AG20443 (cell line): ENCODE measurements around the gene CDH13.

Experiments
- DNase-seq: peaks from one replicate; pipeline ENCODE4 v3.0.0; 2012; ENCODE audit warnings: low spot score, mixed read lengths

CDH13 gene

GRCh38 chr16:83723244-83723643 lies 1096.5 kb downstream of the CDH13 start:
- DNase-seq, result peak; percentile 40

GRCh38 chr16:83723901-83724300 lies 1097.1 kb downstream of the CDH13 start:
- DNase-seq, result no peak

GRCh38 chr16:83724585-83724984 lies 1097.8 kb downstream of the CDH13 start:
- DNase-seq, result no peak

- DNase-seq, result no peak
Measured at GRCh38 chr16:83725313-83725712, 1098.5 kb downstream of the CDH13 start.

GRCh38 chr16:83727018-83727417 lies 1100.2 kb downstream of the CDH13 start:
- peak; percentile 19 for DNase-seq

DNA sequence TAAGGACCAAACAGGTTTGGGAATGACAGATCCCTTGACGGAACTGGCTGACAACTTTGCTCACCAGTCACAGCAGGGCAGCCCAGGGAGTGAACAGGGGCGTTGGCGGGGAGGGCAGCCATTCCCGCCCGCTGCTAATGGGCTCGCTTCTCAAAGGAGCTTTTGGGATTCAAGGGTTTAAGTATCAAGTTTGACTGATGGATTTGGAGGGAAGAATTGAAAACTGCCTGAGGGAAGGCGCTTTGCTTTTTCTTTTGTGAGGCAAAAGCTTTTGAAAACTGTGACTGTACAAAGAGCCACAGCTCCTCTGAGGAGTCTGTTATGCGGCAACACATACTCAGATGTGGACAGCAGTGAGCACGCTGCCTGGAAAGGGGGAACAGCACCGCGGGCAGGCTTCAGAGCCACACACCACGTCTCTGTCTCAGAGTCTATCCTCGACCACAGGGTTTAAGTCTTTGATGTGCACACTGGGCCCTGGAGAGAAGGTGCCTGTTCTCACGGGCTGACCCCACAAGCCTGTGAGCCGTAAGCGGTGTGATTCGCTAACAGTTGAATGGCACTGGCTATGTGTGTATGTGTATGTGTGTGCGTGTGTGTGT lies 1101.1 kb downstream of the CDH13 start:
- no peak for DNase-seq

GRCh38 chr16:83728492-83728891 lies 1101.7 kb downstream of the CDH13 start:
- no peak for DNase-seq

DNA sequence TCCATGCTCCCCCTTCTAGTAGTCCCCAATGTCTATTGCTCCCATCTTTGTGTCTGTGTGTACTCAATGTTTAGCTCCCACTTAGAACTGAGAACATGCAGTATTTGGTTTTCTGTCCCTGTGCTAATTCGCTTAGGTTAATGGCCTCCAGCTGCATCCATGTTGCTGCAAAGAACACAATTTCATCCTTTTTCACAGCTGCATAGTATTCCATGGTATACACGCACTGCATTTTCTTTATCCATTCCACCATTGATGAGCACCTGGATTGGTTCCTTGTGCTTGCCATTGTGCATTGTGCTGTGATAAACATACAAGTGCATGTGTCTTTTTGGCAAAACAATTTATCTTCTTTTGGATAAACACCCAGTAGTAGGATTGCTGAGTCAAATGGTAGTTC lies 1104.0 kb downstream of the CDH13 start:
- no peak for DNase-seq

GRCh38 chr16:83732536-83732935 lies 1105.8 kb downstream of the CDH13 start:
- DNase-seq, result no peak

GRCh38 chr16:83733301-83733700 lies 1106.5 kb downstream of the CDH13 start:
- no peak for DNase-seq

DNA sequence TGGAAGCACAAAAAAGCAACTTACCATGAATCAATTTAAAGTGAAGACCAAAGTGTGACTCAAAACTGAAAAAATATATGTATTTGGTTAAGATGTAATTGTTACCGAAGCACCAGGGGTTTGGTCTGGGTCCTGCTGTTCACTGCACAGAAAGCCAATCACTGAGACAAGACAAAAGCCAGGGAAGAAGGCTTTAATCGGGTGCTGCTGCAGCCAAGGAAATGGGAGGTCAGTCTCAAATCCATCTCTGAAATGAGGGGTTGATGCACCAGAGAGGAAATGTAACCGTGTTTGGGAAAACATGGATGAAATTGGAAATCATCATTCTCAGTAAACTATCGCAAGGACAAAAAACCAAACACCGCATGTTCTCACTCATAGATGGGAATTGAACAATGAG lies 1107.4 kb downstream of the CDH13 start:
- DNase-seq, result no peak

DNA sequence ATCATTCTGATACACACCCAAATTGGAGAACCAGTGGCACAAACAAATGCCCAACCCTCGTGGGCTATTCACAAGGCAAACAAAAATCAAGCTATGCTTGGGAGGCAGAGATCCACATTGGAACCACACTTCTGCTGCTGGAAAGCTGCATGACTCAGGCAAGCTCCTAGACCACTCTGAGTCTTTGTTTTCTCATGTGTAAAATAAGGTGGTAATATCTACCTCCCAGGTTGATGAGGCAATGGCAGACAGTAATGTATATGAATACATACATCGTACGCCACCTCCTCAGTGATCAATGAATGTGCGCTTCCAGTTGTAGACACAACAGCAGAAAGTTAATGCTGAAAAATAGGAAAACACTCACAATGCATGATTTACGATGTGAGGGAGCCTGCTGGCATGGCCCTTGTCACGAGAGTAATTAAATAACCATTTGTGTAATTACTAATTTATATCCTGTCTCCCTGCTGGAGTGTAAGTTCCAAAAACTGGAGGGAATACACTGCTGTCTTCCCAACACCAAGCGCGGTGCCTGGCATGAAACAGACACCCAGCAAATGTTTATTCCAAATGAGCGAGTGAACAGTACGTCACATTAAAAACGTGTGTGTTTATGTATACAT lies 1111.1 kb downstream of the CDH13 start:
- no peak for DNase-seq

- no peak for DNase-seq
Measured at GRCh38 chr16:83738923-83739503, 1112.2 kb downstream of the CDH13 start.

- DNase-seq, result no peak
Measured at GRCh38 chr16:83742124-83742899, 1115.5 kb downstream of the CDH13 start.

- no peak for DNase-seq
Measured at GRCh38 chr16:83743241-83743640, 1116.5 kb downstream of the CDH13 start.

DNA sequence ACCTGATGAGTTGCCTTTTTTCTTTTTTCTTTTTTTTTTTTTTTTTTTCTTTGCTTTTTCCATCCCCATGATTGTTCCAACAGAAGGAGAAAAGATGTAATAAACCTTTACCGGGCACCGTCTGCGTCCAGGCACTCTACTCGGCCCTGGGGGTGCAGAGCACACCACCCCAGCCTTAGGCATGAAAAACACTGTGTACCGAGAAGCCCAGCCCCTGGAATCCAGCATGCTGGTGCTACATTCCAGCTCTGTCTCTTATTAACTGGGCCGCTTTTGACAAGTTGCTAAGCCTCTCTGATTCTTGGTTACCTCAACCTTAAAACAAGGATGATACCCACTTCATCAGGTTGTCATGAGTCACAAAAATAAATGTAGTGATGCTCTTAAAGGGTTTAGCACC lies 1117.0 kb downstream of the CDH13 start:
- no peak for DNase-seq

- DNase-seq, result peak; percentile 78
Measured at GRCh38 chr16:83744441-83744981, 1117.7 kb downstream of the CDH13 start.

GRCh38 chr16:83746611-83747010 lies 1119.8 kb downstream of the CDH13 start:
- no peak for DNase-seq

DNA sequence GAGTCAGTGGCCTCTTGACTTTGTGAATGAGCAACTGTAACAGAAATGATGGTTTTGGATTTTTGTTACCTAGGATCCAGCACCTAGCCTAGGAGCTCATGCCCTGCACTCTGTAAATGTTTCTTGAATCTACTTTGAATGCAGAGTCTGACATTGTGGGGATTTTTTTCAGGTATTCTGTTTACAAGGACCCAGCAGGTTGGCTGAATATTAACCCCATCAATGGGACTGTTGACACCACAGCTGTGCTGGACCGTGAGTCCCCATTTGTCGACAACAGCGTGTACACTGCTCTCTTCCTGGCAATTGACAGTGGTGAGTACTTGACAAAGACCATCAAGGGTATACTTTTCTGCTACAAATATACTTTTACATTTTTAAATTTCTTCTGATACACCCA lies 1121.2 kb downstream of the CDH13 start:
- no peak for DNase-seq

GRCh38 chr16:83755391-83755790 lies 1128.6 kb downstream of the CDH13 start:
- no peak for DNase-seq

DNA sequence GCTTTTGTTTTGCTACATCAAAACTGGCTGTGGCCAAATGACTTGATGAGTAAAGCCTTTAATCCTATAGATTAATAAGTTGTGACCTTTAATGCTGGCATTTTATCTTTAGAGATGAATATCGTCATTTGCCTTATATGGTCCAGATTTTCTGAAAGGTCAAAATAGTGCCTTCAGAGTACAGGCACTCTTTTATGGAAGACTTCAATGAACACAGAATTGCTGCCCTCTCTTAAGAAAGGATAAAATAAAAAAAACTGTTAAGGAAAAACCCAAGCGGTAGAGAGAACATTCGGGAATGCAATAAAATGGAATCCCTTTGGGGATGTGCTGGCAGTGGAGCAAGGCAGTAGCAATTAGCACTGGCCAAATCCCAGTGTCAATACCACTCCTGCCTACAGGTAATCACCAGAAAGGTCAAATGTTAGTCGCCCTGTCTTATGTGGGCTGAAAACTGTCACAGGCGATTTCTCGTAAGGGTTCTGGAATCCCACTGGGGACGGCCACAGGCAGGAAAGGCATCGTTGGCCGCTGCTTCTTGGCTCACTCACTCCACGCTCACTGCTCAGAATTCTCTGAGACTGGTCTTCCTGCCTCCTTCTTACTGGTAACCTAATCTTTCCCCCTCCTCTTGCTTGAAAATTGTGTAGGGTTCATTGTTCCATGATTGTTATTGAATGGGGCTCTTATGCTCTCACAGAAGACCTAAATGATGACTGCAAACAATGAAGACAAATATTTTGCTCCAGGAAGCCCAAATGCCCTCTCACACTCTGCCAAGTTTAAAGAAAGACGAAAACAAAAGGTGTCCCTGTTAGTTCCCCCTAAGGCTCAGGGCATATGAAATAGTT lies 1135.6 kb downstream of the CDH13 start:
- DNase-seq, result no peak

DNA sequence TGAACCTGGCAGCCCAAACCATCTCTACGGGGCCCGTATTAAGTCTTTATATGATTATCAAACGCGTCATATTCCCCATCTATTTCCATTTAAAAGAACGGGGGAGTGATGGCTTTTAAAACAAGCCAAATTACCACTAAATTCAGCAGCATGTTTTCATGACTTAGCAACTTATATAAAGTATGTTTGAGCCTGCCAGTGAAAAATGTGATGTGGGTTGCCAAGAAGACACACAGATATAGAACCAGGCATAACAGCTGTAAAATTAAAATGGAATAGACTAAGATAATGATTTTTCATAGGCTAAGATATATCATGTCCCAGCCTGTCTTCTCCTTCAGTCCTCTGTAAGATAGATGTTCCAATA lies 1136.2 kb downstream of the CDH13 start:
- no peak for DNase-seq
